Endothelial cell (in vitro differentiated cells): ENCODE results near the gene IARS2. TPM values are rescaled to one million over a fixed set of nuclear protein-coding genes. Genes with fewer than 3 reads are reported as not detected.

ENCODE experiments used
- DNase-seq: peaks from one replicate; pipeline ENCODE4 v3.0.0; 2021; ENCODE audit warnings: low spot score
- H3K27ac Mint-ChIP-seq: one replicate; pipeline ENCODE4 v1.8.0; 2021; ENCODE audit warnings: mixed read lengths, inconsistent platforms; ENCODE audit not compliant: unreplicated experiment
- H3K27me3 Mint-ChIP-seq: one replicate; pipeline ENCODE4 v1.8.0; 2021; ENCODE audit warnings: mild to moderate bottlenecking, moderate library complexity, mixed read lengths, inconsistent platforms; ENCODE audit not compliant: unreplicated experiment
- H3K36me3 Mint-ChIP-seq: one replicate; pipeline ENCODE4 v1.8.0; 2021; ENCODE audit warnings: mild to moderate bottlenecking, low read depth, mixed read lengths, inconsistent platforms; ENCODE audit not compliant: unreplicated experiment
- H3K4me1 Mint-ChIP-seq: one replicate; pipeline ENCODE4 v1.8.0; 2021; ENCODE audit warnings: mild to moderate bottlenecking, mixed read lengths, inconsistent platforms; ENCODE audit not compliant: unreplicated experiment
- H3K4me3 Mint-ChIP-seq: one replicate; pipeline ENCODE4 v1.8.0; 2021; ENCODE audit warnings: mild to moderate bottlenecking, mixed read lengths, inconsistent platforms; ENCODE audit not compliant: unreplicated experiment
- H3K9me3 Mint-ChIP-seq: one replicate; pipeline ENCODE4 v1.8.0; 2021; ENCODE audit warnings: mixed read lengths, inconsistent platforms; ENCODE audit not compliant: unreplicated experiment
- total RNA-seq: library from RNA; stranded (reverse); fragmentation: NEBNext Ultra II Directional; extraction: Animal tissue kit (Norgen Biotek cat#: 25700); gene quantifications from one replicate; pipeline ENCODE4 v1.2.1, GENCODE V29; 2021; ENCODE audit not compliant: unreplicated experiment
- TF ChIP-seq, protein P1 (sequence below): fragments of 200-600 bp; sonication (generic); IDR thresholded peaks from one replicate; pipeline ENCODE4 v1.5.0; 2021; ENCODE audit warnings: antibody characterized with exemption; ENCODE audit not compliant: unreplicated experiment

The IARS2 gene
- total RNA-seq, 1 donor from 2014 or later: 60.3 TPM

DNA sequence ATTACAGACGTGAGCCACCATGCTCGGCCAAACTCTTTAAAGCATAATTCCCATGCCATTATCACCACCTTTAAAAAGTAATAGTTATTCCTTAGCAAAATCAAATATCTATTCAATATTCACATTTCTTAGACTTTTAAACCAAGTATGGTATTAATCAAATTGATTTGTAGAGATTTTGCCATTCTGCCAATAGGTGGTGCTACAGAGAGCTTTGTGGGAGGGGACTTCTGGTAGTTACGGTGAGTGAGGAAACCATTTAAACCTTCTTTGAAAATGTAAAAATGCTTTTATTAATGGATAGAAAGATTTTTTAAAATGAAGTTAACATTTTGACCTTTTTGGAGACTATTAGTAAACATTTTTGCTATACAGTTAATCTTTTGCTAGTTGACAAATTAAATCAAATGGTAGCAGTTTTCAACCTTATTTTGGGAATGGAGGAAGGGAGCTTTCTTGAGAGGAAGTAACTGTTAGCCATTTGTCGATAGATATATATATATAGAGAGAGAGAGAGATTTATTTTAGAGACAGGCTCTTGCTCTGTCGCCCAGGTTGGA lies 19.3 kb downstream of the IARS2 start:
- TF ChIP-seq, protein P1, sequence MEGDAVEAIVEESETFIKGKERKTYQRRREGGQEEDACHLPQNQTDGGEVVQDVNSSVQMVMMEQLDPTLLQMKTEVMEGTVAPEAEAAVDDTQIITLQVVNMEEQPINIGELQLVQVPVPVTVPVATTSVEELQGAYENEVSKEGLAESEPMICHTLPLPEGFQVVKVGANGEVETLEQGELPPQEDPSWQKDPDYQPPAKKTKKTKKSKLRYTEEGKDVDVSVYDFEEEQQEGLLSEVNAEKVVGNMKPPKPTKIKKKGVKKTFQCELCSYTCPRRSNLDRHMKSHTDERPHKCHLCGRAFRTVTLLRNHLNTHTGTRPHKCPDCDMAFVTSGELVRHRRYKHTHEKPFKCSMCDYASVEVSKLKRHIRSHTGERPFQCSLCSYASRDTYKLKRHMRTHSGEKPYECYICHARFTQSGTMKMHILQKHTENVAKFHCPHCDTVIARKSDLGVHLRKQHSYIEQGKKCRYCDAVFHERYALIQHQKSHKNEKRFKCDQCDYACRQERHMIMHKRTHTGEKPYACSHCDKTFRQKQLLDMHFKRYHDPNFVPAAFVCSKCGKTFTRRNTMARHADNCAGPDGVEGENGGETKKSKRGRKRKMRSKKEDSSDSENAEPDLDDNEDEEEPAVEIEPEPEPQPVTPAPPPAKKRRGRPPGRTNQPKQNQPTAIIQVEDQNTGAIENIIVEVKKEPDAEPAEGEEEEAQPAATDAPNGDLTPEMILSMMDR: peak; percentile 72
- Mint-ChIP-seq H3K27ac (no peak overlapping the region), H3K4me3 (no peak overlapping the region), H3K27me3 (no peaks in the 10 kb centered on the region), H3K9me3 (no peaks in the 10 kb centered on the region), H3K36me3 (peaks cover 15% of the 10 kb centered on the region), H3K4me1 (no peaks in the 10 kb centered on the region)
- DNase-seq: no peak

DNA sequence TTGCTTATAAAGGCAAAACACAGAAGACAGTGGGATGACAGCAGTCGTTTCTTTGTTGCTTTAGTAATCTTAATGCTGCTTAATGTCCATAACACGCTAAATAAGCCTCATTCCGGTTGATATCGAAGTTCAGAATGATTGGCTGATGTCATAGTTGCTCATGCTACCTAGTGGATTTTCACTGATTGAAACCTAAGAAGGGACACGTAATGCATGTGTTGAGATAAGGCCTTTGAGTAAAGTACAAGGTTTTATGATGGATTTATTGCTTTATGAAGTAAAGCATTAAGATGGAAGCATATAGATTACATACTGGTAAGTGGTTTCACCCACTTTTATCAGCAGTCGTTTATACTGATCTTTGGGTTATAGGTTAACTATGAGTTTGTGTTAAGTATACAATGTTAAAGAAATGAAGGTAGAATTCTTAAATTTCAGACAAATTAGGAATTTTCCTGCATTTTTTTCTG lies 25.1 kb downstream of the IARS2 start:
- H3K4me1 Mint-ChIP-seq: no peaks in the 10 kb centered on the region
- H3K27me3 Mint-ChIP-seq: no peaks in the 10 kb centered on the region
- H3K27ac Mint-ChIP-seq: no peak overlapping the region
- H3K9me3 Mint-ChIP-seq: no peaks in the 10 kb centered on the region
- peaks cover 6% of the 10 kb centered on the region for H3K36me3 Mint-ChIP-seq
- TF ChIP-seq, protein P1: no peak
- DNase-seq: no peak
- H3K4me3 Mint-ChIP-seq: no peak overlapping the region

DNA sequence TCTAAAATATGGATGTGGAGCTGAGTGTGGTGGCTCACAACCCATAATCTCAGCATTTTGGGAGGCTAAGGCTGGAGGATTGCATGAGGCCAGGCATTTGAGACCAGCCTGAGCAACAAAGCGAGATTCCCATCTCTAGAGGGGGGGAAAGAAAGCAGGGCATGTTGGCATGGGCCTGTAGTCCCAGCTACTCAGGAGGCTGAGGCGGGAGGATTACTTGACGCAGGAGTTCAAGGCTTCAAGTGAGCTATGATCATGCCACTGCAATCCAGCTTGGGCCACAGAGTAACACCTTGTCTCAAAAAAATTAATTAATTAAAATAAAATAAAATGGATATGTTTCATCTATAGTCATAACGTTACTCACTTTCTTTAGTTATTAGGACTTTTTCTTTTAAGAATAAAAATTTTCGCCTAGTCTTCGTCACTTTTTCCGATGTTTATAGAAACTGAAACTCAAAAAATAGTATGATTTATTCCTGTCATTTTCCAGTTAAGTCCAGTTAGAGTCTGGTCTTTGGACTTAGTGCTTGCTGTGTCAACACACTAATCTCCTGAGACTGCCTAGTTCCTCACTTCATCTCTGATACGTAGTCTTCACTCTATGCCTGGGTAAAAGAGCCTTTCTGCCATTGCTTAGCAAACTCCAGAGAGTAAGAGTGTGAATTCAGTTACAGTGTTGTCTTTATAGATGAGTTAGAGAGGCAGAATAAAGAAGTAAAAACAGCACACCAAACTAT lies 28.0 kb downstream of the IARS2 start:
- DNase-seq: no peak
- no peak overlapping the region for H3K27ac Mint-ChIP-seq
- H3K4me3 Mint-ChIP-seq: no peak overlapping the region
- peaks cover 7% of the 10 kb centered on the region for H3K4me1 Mint-ChIP-seq
- H3K36me3 Mint-ChIP-seq: peaks cover 5% of the 10 kb centered on the region
- no peaks in the 10 kb centered on the region for H3K9me3 Mint-ChIP-seq
- H3K27me3 Mint-ChIP-seq: no peaks in the 10 kb centered on the region
- TF ChIP-seq, protein P1: no peak

DNA sequence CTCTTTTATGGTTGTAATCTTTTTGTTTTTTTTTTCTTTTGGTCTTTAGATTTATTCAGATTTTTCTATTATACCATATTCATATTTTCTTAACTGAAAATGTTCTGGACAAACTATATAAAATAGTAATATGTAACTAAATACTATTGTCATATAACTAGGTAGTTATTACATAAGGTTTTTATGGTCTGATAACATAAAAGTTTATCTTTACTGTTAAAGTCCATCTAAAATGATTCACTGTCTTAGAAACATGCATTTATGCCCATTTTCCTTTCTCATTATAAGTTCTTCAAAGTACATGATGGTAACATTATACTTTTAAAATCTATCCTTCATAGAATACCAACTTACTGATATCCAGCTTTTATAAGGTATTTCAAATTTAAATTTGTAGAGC lies 29.1 kb downstream of the IARS2 start:
- Mint-ChIP-seq H3K4me1 (peaks cover 7% of the 10 kb centered on the region), H3K27me3 (peaks cover 2% of the 10 kb centered on the region), H3K36me3 (peaks cover 5% of the 10 kb centered on the region), H3K9me3 (no peaks in the 10 kb centered on the region), H3K4me3 (no peak overlapping the region), H3K27ac (no peak overlapping the region)
- TF ChIP-seq, protein P1: no peak
- no peak for DNase-seq

DNA sequence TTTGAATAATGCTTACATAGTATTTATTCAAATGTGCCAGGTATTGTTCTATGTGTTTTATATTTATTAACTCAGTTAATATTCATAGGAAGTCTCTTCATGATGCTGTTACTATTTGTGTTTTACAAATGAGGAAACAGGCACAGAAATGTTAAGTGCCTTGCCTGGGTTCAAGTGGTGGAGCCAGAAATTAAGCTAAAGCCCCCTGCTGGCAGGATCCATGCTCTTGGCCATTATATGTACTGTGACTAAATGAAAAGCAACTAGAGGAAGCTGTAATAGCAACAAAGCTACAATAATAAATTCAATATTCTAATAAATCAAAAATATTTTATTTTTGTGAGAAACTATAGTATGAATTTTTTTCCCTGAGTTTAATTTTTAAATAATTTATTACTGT lies 30.0 kb downstream of the IARS2 start:
- TF ChIP-seq, protein P1: peak; percentile 64
- Mint-ChIP-seq H3K27ac (no peak overlapping the region), H3K27me3 (peaks cover 2% of the 10 kb centered on the region), H3K4me1 (peaks cover 7% of the 10 kb centered on the region), H3K9me3 (no peaks in the 10 kb centered on the region), H3K4me3 (no peak overlapping the region), H3K36me3 (peaks cover 5% of the 10 kb centered on the region)
- DNase-seq: no peak
